OCI-LY7 (cell line): ENCODE results near the gene DNAI1. TPM values are rescaled to one million over a fixed set of nuclear protein-coding genes. Genes with fewer than 3 reads are reported as not detected.
A peak's percentile ranks its signal among the peaks of the same experiment; 100 is the strongest.

Experiments
- BruUV-seq: library from RNA; stranded (reverse); fragments of 400-500 nt; replicated peaks from 2 replicates; lab custom pipeline; 2021; lab: Mats Ljungman, UMichigan
- CTCF ChIA-PET: fragments of 300-600 bp; sonication (Branson Sonifier 250); formaldehyde crosslinking; loops from one replicate; lab custom pipeline; 2022; ENCODE audit warnings: antibody characterized with exemption; ENCODE audit not compliant: unreplicated experiment; lab: Charles Lee
- POLR2A ChIA-PET: fragments of 300-600 bp; sonication (Branson Sonifier 250); formaldehyde crosslinking; loops from one replicate; lab custom pipeline; 2022; ENCODE audit warnings: antibody characterized with exemption; lab: Charles Lee
- DNase-seq: peaks from one replicate; pipeline ENCODE4 v3.0.0-alpha.2; 2015; ENCODE audit warnings: low spot score
- H2AFZ ChIP-seq: fragments of 200-600 bp; sonication (generic), shearing (Covaris generic); 2 replicates; pipeline ENCODE4 v1.6.1; 2014; ENCODE audit warnings: mild to moderate bottlenecking, antibody characterized with exemption, low read length, moderate library complexity
- H3K27ac ChIP-seq: fragments of 200-600 bp; sonication (generic); 2 replicates; pipeline ENCODE4 v1.5.1; 2014; ENCODE audit warnings: mixed run types, low read depth, mild to moderate bottlenecking, moderate library complexity, low read length, inconsistent platforms; ENCODE audit not compliant: poor library complexity, severe bottlenecking
- H3K36me3 ChIP-seq: fragments of 200-600 bp; sonication (generic); 2 replicates; pipeline ENCODE4 v1.6.1; 2014; ENCODE audit warnings: mild to moderate bottlenecking, antibody characterized with exemption, low read length, moderate library complexity, mixed read lengths; ENCODE audit not compliant: insufficient read depth
- H3K4me1 ChIP-seq: fragments of 200-600 bp; sonication (generic); 2 replicates; pipeline ENCODE4 v1.5.1; 2014; ENCODE audit warnings: mild to moderate bottlenecking, low read length; ENCODE audit not compliant: insufficient read depth, poor library complexity, severe bottlenecking
- H3K4me2 ChIP-seq: fragments of 200-600 bp; sonication (generic); 2 replicates; pipeline ENCODE4 v1.6.1; 2014; ENCODE audit warnings: mild to moderate bottlenecking, low read length
- H3K4me3 ChIP-seq: fragments of 200-600 bp; sonication (generic); 2 replicates; pipeline ENCODE4 v1.5.1; 2014; ENCODE audit warnings: mild to moderate bottlenecking, low read depth, low read length; ENCODE audit not compliant: poor library complexity, severe bottlenecking
- H3K79me2 ChIP-seq: fragments of 200-600 bp; sonication (generic); 2 replicates; pipeline ENCODE4 v1.6.1; 2016; ENCODE audit warnings: low read depth, mild to moderate bottlenecking, low read length, moderate library complexity, mixed read lengths; ENCODE audit not compliant: insufficient read depth
- H3K9me2 ChIP-seq: fragments of 200-600 bp; sonication (generic); 2 replicates; pipeline ENCODE4 v1.6.1; 2016; ENCODE audit warnings: mild to moderate bottlenecking, low read length, mixed read lengths; ENCODE audit not compliant: insufficient read depth
- H3K9me3 ChIP-seq: fragments of 200-600 bp; sonication (generic); 2 replicates; pipeline ENCODE4 v1.6.1; 2014; ENCODE audit warnings: mild to moderate bottlenecking, mixed run types, low read length, mixed read lengths
- H4K20me1 ChIP-seq: fragments of 200-600 bp; sonication (generic); 2 replicates; pipeline ENCODE4 v1.6.1; 2014; ENCODE audit warnings: mild to moderate bottlenecking, antibody characterized with exemption, low read length, moderate library complexity, mixed read lengths; ENCODE audit not compliant: insufficient read depth
- EZH2phosphoT487 ChIP-seq: fragments of 200-600 bp; sonication (generic); IDR thresholded peaks from 2 replicates; pipeline ENCODE4 v1.6.1; 2018; ENCODE audit warnings: low read depth, borderline replicate concordance, mild to moderate bottlenecking, mixed run types, antibody characterized with exemption, low read length, moderate library complexity, mixed read lengths
- intact Hi-C: fragments of 100-400 bp; cut with micrococcal nuclease; formaldehyde crosslinking; loops from one replicate; pipeline ENCODE4 v1.10.0; 2022; ENCODE audit not compliant: unreplicated experiment
- total RNA-seq, 2 experiments: library from RNA; depleted of rRNA in 1 of 2; stranded (reverse); fragments of >200 nt in 1 of 2; shearing (Covaris generic) in 1 of 2; gene quantifications; 2 replicates each; pipeline ENCODE4 v1.2.3, GENCODE V29; 2014 to 2022
- TF ChIP-seq, protein P1 (sequence below): fragments of 200-600 bp; sonication (generic); conservative IDR thresholded peaks from 2 replicates; pipeline ENCODE4 v1.5.1; 2014; ENCODE audit warnings: mild to moderate bottlenecking, antibody characterized with exemption, low read length, moderate library complexity, mixed read lengths

DNAI1 gene
- total RNA-seq, 2 experiments from 2014 or later: 0.57 to 0.97 TPM

DNA sequence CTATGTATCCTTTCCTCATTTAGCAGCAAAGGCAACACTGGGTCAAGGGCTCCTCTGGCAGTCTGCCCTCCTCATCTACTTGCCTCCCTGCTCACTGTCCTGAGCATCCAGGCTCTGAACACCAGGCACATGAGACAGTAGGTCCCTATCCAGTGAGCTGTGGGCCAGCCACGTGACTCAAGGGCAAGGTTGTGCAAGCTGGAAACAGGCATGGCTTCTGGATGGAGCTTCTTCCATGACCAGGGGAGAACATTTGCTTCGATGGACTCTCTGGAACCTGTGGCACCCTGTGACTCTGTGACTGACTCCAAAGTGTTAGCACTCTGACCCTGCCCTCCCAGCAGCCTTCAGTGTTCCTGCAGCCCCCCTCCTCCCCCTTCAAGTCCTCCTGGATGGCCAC is 33.0 kb downstream of the DNAI1 start:
- no peaks in the 10 kb centered on the region for H3K36me3 ChIP-seq
- TF ChIP-seq EZH2phosphoT487: no peak
- TF ChIP-seq, protein P1, sequence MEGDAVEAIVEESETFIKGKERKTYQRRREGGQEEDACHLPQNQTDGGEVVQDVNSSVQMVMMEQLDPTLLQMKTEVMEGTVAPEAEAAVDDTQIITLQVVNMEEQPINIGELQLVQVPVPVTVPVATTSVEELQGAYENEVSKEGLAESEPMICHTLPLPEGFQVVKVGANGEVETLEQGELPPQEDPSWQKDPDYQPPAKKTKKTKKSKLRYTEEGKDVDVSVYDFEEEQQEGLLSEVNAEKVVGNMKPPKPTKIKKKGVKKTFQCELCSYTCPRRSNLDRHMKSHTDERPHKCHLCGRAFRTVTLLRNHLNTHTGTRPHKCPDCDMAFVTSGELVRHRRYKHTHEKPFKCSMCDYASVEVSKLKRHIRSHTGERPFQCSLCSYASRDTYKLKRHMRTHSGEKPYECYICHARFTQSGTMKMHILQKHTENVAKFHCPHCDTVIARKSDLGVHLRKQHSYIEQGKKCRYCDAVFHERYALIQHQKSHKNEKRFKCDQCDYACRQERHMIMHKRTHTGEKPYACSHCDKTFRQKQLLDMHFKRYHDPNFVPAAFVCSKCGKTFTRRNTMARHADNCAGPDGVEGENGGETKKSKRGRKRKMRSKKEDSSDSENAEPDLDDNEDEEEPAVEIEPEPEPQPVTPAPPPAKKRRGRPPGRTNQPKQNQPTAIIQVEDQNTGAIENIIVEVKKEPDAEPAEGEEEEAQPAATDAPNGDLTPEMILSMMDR: no peak
- H3K79me2 ChIP-seq: no peaks in the 10 kb centered on the region
- intact Hi-C loops: no loop called here
- POLR2A ChIA-PET: interaction anchor here (1.5 kb wide), 1 partner anchor 19 kb away, joined by 3 read pairs; no protein-coding TSS in a partner anchor
- no peak overlapping the region for H3K4me3 ChIP-seq
- BruUV-seq: no TSS peak
- H3K9me2 ChIP-seq: no peaks in the 10 kb centered on the region
- no peak for DNase-seq
- H3K4me1 ChIP-seq: no peaks in the 10 kb centered on the region
- CTCF ChIA-PET: no interaction called here
- no peak overlapping the region for H3K27ac ChIP-seq
- no peaks in the 10 kb centered on the region for H3K9me3 ChIP-seq
- no peak overlapping the region for H2AFZ ChIP-seq
- no peak overlapping the region for H3K4me2 ChIP-seq
- no peaks in the 10 kb centered on the region; the same call in 1 of the 2 replicates for H4K20me1 ChIP-seq

DNA sequence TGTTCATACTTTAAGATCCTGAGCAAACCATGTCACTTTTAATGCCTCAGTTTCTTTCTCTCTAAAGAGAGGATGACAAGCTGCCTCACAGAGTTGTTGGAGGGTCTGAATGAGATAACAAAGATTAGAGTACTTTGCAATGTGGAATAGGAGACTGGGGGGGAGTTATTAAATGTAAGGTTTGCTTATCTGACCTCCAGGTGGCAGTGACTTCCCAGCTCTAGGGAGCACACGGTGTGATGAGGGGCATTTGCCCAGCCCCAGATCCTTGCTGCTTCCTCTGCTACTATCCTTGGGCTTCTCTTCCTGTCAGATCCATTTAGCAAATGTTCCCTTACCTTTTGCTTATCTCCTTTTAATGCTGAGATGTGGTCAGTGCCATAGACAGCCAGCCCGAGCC is 33.4 kb downstream of the DNAI1 start:
- CTCF ChIA-PET: no interaction called here
- Histone ChIP-seq H2AFZ (no peak overlapping the region), H3K9me2 (no peaks in the 10 kb centered on the region), H3K4me3 (no peak overlapping the region), H3K27ac (no peak overlapping the region), H4K20me1 (no peaks in the 10 kb centered on the region; the same call in 1 of the 2 replicates), H3K4me1 (no peaks in the 10 kb centered on the region), H3K36me3 (no peaks in the 10 kb centered on the region), H3K4me2 (no peak overlapping the region), H3K79me2 (no peaks in the 10 kb centered on the region), H3K9me3 (no peaks in the 10 kb centered on the region)
- POLR2A ChIA-PET: interaction anchor here (1.5 kb wide), 1 partner anchor 19 kb away, joined by 3 read pairs; no protein-coding TSS in a partner anchor
- BruUV-seq: no TSS peak
- intact Hi-C loops: no loop called here
- no peak for TF ChIP-seq EZH2phosphoT487
- TF ChIP-seq, protein P1: peak; percentile 48
- peak; percentile 9 for DNase-seq

DNA sequence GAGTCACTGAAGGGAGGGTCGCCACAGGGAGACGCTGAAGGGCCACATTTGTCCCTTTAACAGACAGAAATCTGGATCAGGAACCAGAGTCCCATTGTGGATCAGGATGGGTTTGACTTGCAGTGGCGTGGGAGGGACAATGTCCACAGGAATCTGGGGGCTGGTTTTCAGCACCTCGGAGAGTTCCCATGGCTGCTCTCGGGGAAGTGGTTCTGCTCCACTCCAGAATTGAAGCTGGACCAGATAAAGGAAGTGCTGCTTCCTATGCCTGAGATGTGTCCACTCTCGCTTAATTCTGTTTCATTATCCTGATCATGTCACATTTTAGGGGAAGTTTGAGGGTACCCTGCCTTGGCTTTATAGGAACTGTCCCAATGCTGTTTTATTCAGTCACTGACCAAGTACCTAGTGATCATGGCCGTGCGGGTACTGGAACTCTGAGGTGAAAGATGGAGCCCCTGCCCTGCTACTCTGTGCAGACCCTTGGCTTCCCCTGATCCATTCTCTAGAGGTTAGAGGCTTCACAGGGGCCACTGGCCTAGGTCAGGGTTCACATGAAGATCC is 35.4 kb downstream of the DNAI1 start:
- Histone ChIP-seq H3K36me3 (no peaks in the 10 kb centered on the region), H3K27ac (no peak overlapping the region), H3K4me2 (no peak overlapping the region), H4K20me1 (no peaks in the 10 kb centered on the region; the same call in 1 of the 2 replicates), H3K79me2 (no peaks in the 10 kb centered on the region), H3K4me3 (no peak overlapping the region), H2AFZ (no peak overlapping the region), H3K9me2 (no peaks in the 10 kb centered on the region), H3K4me1 (no peaks in the 10 kb centered on the region), H3K9me3 (no peaks in the 10 kb centered on the region)
- BruUV-seq: no TSS peak
- ChIA-PET POLR2A (interaction anchor here (0.6 to 1.4 kb wide), 2 partner anchors 28 to 48 kb away, joined by 3 read pairs; no protein-coding TSS in a partner anchor), CTCF (no interaction called here)
- DNase-seq: peak; percentile 33
- intact Hi-C loops: no loop called here
- TF ChIP-seq, protein P1: no peak
- TF ChIP-seq EZH2phosphoT487: no peak
